ENCODE data around the gene DRICH1. TPM values are rescaled to one million over a fixed set of nuclear protein-coding genes. Genes with fewer than 3 reads are reported as not detected.
"Not testable (repeated sequence)": the region's sequence is repeated elsewhere in the genome, so short reads cannot be mapped to it uniquely, and the experiment has no call there.

DRICH1 gene
- total and polyA plus RNA-seq, 9 donors, result 0.32 to 3.6 (median 0.79) TPM; not detected in 1

DNA sequence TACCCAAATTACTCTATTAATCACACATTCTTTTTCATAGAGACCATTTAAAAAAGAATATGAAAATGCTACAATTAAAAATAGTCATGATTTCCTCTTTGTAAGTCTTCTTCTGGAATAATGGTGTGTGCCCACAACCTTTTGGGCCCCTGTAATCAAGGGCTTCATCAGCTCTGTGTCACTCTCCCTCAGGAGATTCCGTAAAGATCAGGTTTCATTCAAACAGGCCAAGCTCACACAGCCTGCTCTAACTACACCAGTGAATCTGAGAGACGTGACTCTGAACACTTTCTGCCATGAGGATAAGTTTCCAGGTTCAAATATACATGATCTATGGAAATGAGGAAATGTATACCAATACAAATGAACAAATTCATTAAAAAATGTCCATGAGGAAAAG lies 9.5 kb downstream of the DRICH1 start:
- no peak overlapping the region for H3K27ac ChIP-seq
- WGBS, 3 donors, result 63 to 89% (median 88%) methylated on average over 2 of the region's 2 CpGs
- H3K27me3 ChIP-seq, result no peaks in the 10 kb centered on the region
- DNase-seq, result no peak
- no peak overlapping the region for H3K4me3 ChIP-seq
- no peaks in the 10 kb centered on the region for H3K36me3 ChIP-seq
- H3K9me3 ChIP-seq, result no peaks in the 10 kb centered on the region
- H3K4me1 ChIP-seq (ENCODE audit: insufficient read depth), result no peaks in the 10 kb centered on the region
- no peak for TF ChIP-seq EP300 (IDR thresholded peaks at IDR 0.05)
- TF ChIP-seq, protein P1, sequence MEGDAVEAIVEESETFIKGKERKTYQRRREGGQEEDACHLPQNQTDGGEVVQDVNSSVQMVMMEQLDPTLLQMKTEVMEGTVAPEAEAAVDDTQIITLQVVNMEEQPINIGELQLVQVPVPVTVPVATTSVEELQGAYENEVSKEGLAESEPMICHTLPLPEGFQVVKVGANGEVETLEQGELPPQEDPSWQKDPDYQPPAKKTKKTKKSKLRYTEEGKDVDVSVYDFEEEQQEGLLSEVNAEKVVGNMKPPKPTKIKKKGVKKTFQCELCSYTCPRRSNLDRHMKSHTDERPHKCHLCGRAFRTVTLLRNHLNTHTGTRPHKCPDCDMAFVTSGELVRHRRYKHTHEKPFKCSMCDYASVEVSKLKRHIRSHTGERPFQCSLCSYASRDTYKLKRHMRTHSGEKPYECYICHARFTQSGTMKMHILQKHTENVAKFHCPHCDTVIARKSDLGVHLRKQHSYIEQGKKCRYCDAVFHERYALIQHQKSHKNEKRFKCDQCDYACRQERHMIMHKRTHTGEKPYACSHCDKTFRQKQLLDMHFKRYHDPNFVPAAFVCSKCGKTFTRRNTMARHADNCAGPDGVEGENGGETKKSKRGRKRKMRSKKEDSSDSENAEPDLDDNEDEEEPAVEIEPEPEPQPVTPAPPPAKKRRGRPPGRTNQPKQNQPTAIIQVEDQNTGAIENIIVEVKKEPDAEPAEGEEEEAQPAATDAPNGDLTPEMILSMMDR (IDR thresholded peaks at IDR 0.05), result no peak
- no peak for TF ChIP-seq POLR2A (IDR thresholded peaks at IDR 0.05)
- intact Hi-C loops (cut with DNase I), result no loop called here

DNA sequence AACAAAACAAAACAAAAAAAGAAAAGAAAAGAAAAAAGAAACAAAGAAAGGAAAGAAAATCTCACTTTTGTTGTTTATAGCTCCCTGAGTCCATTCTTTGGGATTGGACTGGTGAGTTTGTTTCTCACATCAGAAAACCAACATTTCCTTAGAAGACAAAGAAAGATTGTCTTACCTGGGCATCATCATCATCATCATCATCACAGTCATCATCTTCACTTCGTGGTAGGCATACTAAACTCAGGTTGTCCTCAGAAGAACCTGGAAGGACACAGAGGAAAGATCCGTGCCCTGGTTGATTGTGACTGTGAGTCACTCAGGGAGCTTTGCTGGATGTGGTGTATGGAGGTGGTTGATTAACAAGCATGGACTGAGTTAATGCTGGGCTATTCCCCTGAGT lies 10.2 kb downstream of the DRICH1 start:
- intact Hi-C loops (cut with DNase I); H3K4me1 ChIP-seq (ENCODE audit: insufficient read depth); H3K27me3 ChIP-seq; H3K4me3 ChIP-seq; H3K36me3 ChIP-seq; DNase-seq; H3K27ac ChIP-seq; H3K9me3 ChIP-seq: not testable (repeated sequence)
- WGBS, 3 donors, result 87 to 93% (median 93%) methylated on average over 2 of the region's 2 CpGs

DNA sequence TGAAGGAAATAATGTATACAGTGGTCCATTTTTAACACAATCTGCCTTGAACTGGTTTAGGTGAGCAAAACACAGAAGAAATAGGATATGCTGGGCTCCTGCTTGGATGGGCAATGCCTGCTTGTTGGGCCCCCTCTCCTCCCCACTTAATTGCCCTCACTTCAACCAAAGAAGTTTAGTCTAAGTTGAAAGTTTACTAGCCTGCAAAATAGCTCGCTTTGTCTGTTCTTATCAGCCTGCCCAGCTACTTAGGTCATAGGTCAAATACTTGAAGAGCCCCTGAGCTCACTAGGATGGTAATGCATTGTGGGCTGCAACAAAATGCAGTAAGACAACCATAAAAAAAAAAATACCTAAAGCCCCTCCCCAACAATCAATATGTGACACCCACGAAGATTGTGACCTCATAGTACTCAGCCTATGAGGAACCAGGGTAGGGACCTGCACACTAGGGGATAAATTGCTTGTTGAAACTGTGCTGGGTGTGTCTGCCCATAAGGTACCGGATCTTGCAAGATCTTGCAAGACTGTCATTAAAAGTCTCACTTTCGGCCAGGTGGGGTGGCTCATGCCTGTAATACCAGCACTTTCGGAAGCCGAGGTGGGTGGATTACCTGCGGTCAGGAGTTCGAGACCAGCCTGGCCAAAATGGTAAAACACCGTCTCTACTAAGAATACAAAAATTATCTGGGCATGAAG lies 10.9 kb downstream of the DRICH1 start:
- H3K4me1 ChIP-seq (ENCODE audit: insufficient read depth), result no peaks in the 10 kb centered on the region
- TF ChIP-seq POLR2A (IDR thresholded peaks at IDR 0.05) (no peak), EP300 (IDR thresholded peaks at IDR 0.05) (no peak)
- TF ChIP-seq, protein P1 (IDR thresholded peaks at IDR 0.05), result no peak
- no peaks in the 10 kb centered on the region for H3K27me3 ChIP-seq
- H3K9me3 ChIP-seq, result no peaks in the 10 kb centered on the region
- H3K4me3 ChIP-seq, result no peak overlapping the region
- intact Hi-C loops (cut with DNase I), result no loop called here
- 85 to 92% (median 89%) methylated on average over 9 of the region's 9 CpGs for WGBS, 3 donors
- no peaks in the 10 kb centered on the region for H3K36me3 ChIP-seq
- DNase-seq, result no peak
- no peak overlapping the region for H3K27ac ChIP-seq

DNA sequence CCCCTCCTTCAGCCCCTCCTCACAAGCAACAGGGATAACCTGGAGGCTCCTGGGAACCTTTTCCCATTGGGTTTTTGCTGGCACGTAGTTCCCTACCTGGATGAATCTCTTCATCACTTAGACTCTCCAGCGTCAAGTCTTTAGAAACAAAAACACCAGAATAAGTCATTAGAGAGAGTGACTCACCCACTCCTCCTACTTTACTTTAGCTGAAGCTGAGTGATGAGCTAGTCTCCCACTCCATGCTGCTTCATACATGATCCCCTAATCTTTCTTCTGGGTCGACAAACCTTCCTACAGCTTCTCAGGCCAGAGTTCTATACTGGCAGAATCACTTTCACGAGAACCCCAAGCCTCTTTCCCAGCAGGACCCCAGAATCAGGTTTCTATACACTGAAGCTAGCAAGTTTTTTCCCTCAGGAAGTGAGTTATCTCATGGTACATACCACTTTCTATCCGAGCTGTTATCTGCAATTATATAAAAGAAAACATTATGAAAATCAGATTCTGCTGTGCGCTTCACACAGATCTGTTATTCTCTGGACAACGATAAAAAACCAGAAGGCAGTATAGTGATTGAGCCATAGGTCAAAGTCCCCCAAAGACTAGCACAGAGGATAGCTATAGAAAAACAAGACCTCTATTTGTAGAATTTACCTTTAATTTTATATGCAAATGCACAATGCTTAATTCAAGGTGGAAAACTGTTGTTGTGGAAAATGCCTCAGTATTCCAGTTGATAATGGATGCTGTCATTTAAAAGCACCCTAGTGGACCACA lies 18.7 kb downstream of the DRICH1 start:
- H3K27me3 ChIP-seq, result no peaks in the 10 kb centered on the region
- DNase-seq, result no peak
- no peak overlapping the region for H3K4me3 ChIP-seq
- H3K9me3 ChIP-seq, result no peaks in the 10 kb centered on the region
- no peak for TF ChIP-seq POLR2A (IDR thresholded peaks at IDR 0.05)
- TF ChIP-seq EP300 (IDR thresholded peaks at IDR 0.05), result no peak
- TF ChIP-seq, protein P1 (IDR thresholded peaks at IDR 0.05), result no peak
- intact Hi-C loops (cut with DNase I), result no loop called here
- no peak overlapping the region for H3K27ac ChIP-seq
- H3K36me3 ChIP-seq, result no peaks in the 10 kb centered on the region
- WGBS, 3 donors, result 69 to 77% (median 73%) methylated on average over 7 of the region's 7 CpGs
- H3K4me1 ChIP-seq (ENCODE audit: insufficient read depth), result no peaks in the 10 kb centered on the region
